ENCODE measurements around the gene ZNF597.
A peak's percentile ranks its signal among the peaks of the same experiment; 100 is the strongest.

ZNF597 gene

DNA sequence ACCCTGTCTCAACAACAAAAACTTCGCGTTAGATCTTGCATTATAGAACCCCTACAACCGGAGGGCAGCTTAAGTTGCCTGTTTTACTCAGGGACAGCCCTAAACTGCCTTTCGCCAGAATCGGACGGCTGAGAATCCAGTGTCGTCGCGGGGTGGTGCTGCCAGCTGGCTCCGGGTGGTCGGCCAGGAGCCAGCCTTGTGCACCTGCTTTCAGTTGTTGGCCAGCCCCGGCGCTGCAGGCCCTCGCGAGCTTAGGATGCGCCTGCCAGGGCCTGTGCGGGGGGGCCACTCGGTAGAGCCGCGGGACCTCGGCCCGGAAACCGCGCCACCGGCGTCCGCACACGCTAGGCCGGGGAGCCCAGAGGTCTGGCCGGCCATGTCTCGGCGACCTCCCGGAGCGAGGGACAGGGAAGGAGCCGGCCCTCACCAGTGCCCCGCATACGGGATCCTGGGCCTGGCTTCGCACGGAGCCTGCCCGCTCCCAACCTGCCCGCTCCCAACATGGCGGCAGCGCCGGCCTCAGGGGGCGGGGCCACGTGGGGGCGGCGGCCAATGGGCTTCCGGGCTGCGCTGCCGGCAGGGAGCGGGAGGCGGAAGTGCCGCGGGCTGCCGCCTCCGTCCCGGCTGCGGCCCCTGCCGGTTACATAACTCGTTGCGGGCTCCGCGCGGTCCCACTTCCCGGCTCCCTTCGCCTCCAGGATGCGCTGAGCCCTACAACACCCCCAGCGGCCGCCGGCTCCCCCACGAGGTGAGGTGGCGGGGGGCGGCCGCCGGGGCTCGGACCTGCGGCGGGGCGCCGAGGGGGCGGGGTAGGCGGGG, 14.3 kb upstream of the ZNF597 start:
- no peaks in the 10 kb centered on the region for H3K9me3 ChIP-seq (ENCODE audit: low read length)
- peak overlapping the region; percentile 76 for H3K9ac ChIP-seq (ENCODE audit: low read length)
- peak overlapping the region; percentile 66 for H3K27ac ChIP-seq (ENCODE audit: low read depth, low read length, poor library complexity, severe bottlenecking)
- H3K4me3 ChIP-seq (ENCODE audit: low read depth, low read length, poor library complexity, severe bottlenecking), result peak overlapping the region; percentile 72
- no peak for TF ChIP-seq EZH2 (IDR thresholded peaks at IDR 0.05; ENCODE audit: borderline replicate concordance, low read length)
- TF ChIP-seq, protein P1, sequence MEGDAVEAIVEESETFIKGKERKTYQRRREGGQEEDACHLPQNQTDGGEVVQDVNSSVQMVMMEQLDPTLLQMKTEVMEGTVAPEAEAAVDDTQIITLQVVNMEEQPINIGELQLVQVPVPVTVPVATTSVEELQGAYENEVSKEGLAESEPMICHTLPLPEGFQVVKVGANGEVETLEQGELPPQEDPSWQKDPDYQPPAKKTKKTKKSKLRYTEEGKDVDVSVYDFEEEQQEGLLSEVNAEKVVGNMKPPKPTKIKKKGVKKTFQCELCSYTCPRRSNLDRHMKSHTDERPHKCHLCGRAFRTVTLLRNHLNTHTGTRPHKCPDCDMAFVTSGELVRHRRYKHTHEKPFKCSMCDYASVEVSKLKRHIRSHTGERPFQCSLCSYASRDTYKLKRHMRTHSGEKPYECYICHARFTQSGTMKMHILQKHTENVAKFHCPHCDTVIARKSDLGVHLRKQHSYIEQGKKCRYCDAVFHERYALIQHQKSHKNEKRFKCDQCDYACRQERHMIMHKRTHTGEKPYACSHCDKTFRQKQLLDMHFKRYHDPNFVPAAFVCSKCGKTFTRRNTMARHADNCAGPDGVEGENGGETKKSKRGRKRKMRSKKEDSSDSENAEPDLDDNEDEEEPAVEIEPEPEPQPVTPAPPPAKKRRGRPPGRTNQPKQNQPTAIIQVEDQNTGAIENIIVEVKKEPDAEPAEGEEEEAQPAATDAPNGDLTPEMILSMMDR (IDR thresholded peaks at IDR 0.05; ENCODE audit: low read length), result peak; percentile 39
- H4K20me1 ChIP-seq (ENCODE audit: insufficient read depth, low read length), result no peaks in the 10 kb centered on the region
- H3K9me2 ChIP-seq (ENCODE audit: low read depth, low read length), result no peaks in the 10 kb centered on the region
- H3K4me2 ChIP-seq (ENCODE audit: low read length), result peak overlapping the region; percentile 97
- H3K79me2 ChIP-seq (ENCODE audit: insufficient read depth, low read length), result peaks cover 37% of the 10 kb centered on the region
- H3K27me3 ChIP-seq (ENCODE audit: insufficient read depth, low read length), result no peaks in the 10 kb centered on the region
- H3K36me3 ChIP-seq (ENCODE audit: insufficient read depth, low read length), result no peaks in the 10 kb centered on the region
- no peak overlapping the region for H2AFZ ChIP-seq (ENCODE audit: low read length)
- peaks cover 38% of the 10 kb centered on the region for H3K4me1 ChIP-seq (ENCODE audit: insufficient read depth, low read length, severe bottlenecking)
- H3F3A ChIP-seq (ENCODE audit: insufficient read depth, low read length), result no peaks in the 10 kb centered on the region

DNA sequence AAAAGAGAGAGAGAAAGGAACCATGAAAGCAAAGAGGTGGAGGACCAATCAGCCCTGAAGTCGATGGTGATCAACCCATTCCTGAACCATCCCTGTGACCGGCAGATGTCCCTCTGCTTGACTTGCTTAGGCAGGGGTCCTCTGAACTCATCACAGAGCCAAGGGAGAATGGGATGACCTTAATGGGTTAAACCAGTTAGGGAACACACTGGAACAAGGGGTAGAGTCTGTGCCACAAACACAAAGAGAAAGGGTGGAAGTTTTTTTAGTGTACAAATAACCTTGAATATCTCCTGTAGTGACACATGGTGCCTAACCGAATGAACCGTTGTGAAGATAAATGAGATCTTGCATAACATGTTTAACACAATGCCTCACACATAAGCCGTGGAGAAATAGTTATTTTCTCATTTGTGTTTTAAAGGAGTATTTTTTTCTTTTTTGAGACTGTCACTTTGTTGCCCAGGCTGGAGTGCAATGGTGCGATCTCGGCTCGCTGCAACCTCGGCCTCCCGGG, 11.4 kb upstream of the ZNF597 start:
- no peak overlapping the region for H3K27ac ChIP-seq (ENCODE audit: low read depth, low read length, poor library complexity, severe bottlenecking)
- no peak overlapping the region for H3K9ac ChIP-seq (ENCODE audit: low read length)
- H3K9me3 ChIP-seq (ENCODE audit: low read length), result no peaks in the 10 kb centered on the region
- H3K4me2 ChIP-seq (ENCODE audit: low read length), result no peak overlapping the region
- H3F3A ChIP-seq (ENCODE audit: insufficient read depth, low read length), result no peaks in the 10 kb centered on the region
- no peaks in the 10 kb centered on the region for H3K27me3 ChIP-seq (ENCODE audit: insufficient read depth, low read length)
- no peak overlapping the region for H3K4me3 ChIP-seq (ENCODE audit: low read depth, low read length, poor library complexity, severe bottlenecking)
- peaks cover 12% of the 10 kb centered on the region for H3K79me2 ChIP-seq (ENCODE audit: insufficient read depth, low read length)
- TF ChIP-seq, protein P1 (IDR thresholded peaks at IDR 0.05; ENCODE audit: low read length), result no peak
- no peak for TF ChIP-seq EZH2 (IDR thresholded peaks at IDR 0.05; ENCODE audit: borderline replicate concordance, low read length)
- H3K9me2 ChIP-seq (ENCODE audit: low read depth, low read length), result no peaks in the 10 kb centered on the region
- H4K20me1 ChIP-seq (ENCODE audit: insufficient read depth, low read length), result no peaks in the 10 kb centered on the region
- H3K36me3 ChIP-seq (ENCODE audit: insufficient read depth, low read length), result peaks cover 5% of the 10 kb centered on the region
- no peak overlapping the region for H2AFZ ChIP-seq (ENCODE audit: low read length)
- H3K4me1 ChIP-seq (ENCODE audit: insufficient read depth, low read length, severe bottlenecking), result peaks cover 26% of the 10 kb centered on the region

DNA sequence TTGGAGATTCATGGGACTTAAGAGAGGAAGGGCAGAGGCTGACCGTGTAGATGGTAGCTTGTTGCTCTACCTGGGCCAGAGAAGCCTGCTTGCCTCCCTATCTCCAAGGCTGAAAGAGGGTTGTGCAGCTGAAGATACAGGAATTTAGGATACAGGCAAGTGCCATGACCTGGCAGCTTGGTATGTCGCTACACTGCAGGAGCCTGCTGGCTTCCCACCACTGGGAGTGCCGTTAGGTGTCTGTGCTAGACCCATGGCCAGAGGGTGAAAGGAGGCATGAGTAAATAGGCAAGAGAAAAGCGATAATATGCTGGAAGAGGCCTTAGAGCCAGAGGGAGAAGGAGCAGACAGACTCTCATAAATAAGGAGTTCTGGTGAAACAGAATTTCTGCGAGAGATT, 10.8 kb upstream of the ZNF597 start:
- H3F3A ChIP-seq (ENCODE audit: insufficient read depth, low read length), result no peaks in the 10 kb centered on the region
- no peak overlapping the region for H3K4me3 ChIP-seq (ENCODE audit: low read depth, low read length, poor library complexity, severe bottlenecking)
- H2AFZ ChIP-seq (ENCODE audit: low read length), result no peak overlapping the region
- no peaks in the 10 kb centered on the region for H3K9me2 ChIP-seq (ENCODE audit: low read depth, low read length)
- no peaks in the 10 kb centered on the region for H4K20me1 ChIP-seq (ENCODE audit: insufficient read depth, low read length)
- peaks cover 7% of the 10 kb centered on the region; the same call in 1 of the 2 replicates for H3K79me2 ChIP-seq (ENCODE audit: insufficient read depth, low read length)
- TF ChIP-seq, protein P1 (IDR thresholded peaks at IDR 0.05; ENCODE audit: low read length), result no peak
- no peak for TF ChIP-seq EZH2 (IDR thresholded peaks at IDR 0.05; ENCODE audit: borderline replicate concordance, low read length)
- no peaks in the 10 kb centered on the region for H3K27me3 ChIP-seq (ENCODE audit: insufficient read depth, low read length)
- peaks cover 11% of the 10 kb centered on the region for H3K36me3 ChIP-seq (ENCODE audit: insufficient read depth, low read length)
- H3K9ac ChIP-seq (ENCODE audit: low read length), result no peak overlapping the region
- H3K9me3 ChIP-seq (ENCODE audit: low read length), result no peaks in the 10 kb centered on the region
- no peak overlapping the region for H3K4me2 ChIP-seq (ENCODE audit: low read length)
- peaks cover 20% of the 10 kb centered on the region for H3K4me1 ChIP-seq (ENCODE audit: insufficient read depth, low read length, severe bottlenecking)
- no peak overlapping the region for H3K27ac ChIP-seq (ENCODE audit: low read depth, low read length, poor library complexity, severe bottlenecking)
